Esophagus (tissue), 2 donors: ENCODE data around the gene RABGAP1. TPM values are rescaled to one million over a fixed set of nuclear protein-coding genes. Genes with fewer than 3 reads are reported as not detected.

Source experiments
- H3K27ac ChIP-seq, 2 donors: one replicate each; pipeline ENCODE4 v1.5.1; 2013; ENCODE audit warnings: low read depth in 2 of 2, mild to moderate bottlenecking in 2 of 2, inconsistent platforms in 1 of 2, low read length in 1 of 2, moderate library complexity in 1 of 2
- H3K27me3 ChIP-seq, 2 donors: one replicate each; pipeline ENCODE4 v1.6.1; 2013; ENCODE audit warnings: low read length in 2 of 2, control low read depth in 1 of 2, mild to moderate bottlenecking in 1 of 2; ENCODE audit not compliant: insufficient read depth in 2 of 2, control insufficient read depth in 1 of 2
- H3K36me3 ChIP-seq, 2 donors: one replicate each; pipeline ENCODE4 v1.6.1; 2013; ENCODE audit warnings: low read length in 1 of 2; ENCODE audit not compliant: control insufficient read depth in 2 of 2, insufficient read depth in 2 of 2
- H3K4me1 ChIP-seq, 2 donors: one replicate each; pipeline ENCODE4 v1.6.1; 2013; ENCODE audit warnings: low read length in 1 of 2; ENCODE audit not compliant: control insufficient read depth in 2 of 2, insufficient read depth in 2 of 2
- H3K4me3 ChIP-seq, 2 donors: one replicate each; pipeline ENCODE4 v1.5.1; 2013; ENCODE audit warnings: low read length in 2 of 2, mild to moderate bottlenecking in 2 of 2, low read depth in 1 of 2, moderate library complexity in 1 of 2
- H3K9me3 ChIP-seq, 2 donors: one replicate each; pipeline ENCODE4 v1.6.1; 2013; ENCODE audit warnings: mild to moderate bottlenecking in 2 of 2, low read depth in 1 of 2, low read length in 1 of 2, moderate library complexity in 1 of 2; ENCODE audit not compliant: control insufficient read depth in 2 of 2, insufficient read depth in 1 of 2
- WGBS, 2 donors: extraction: QIAGEN DNeasy Blood & Tissue Kit; methylation state at CpG; one replicate each; pipeline ENCODE4 v1.1.7; 2013; 5-methylcytosine and 5-hydroxymethylcytosine counted together
- polyA plus RNA-seq, 2 donors: library from polyadenylated mRNA; stranded (reverse); fragments of 200-250 nt; gene quantifications; one replicate each; pipeline ENCODE4 v1.2.3, GENCODE V29; 2013
- donor health status: healthy with polysubstance abuse.
- donor health status: Bipolar disorder and iron deficiency.

Gene RABGAP1
- polyA plus RNA-seq, 2 donors: 12.0 to 16.4 TPM

- Histone ChIP-seq H3K4me3 (no peak overlapping the region), H3K36me3 (no peaks in the 10 kb centered on the region), H3K27me3 (no peaks in the 10 kb centered on the region), H3K4me1 (no peaks in the 10 kb centered on the region), H3K27ac (no peak overlapping the region), H3K9me3 (no peaks in the 10 kb centered on the region)
- 88 to 93% methylated on average over 8 of the region's 8 CpGs for WGBS, 2 donors
Observed at GRCh38 chr9:122922713-122923112, 18.1 kb upstream of the RABGAP1 start.

- no peak overlapping the region for H3K4me3 ChIP-seq
- H3K27me3 ChIP-seq: no peaks in the 10 kb centered on the region
- H3K9me3 ChIP-seq: no peaks in the 10 kb centered on the region
- WGBS, 2 donors: 86 to 90% methylated on average over 3 of the region's 3 CpGs
- H3K4me1 ChIP-seq: no peaks in the 10 kb centered on the region
- H3K27ac ChIP-seq: no peak overlapping the region
- H3K36me3 ChIP-seq: no peaks in the 10 kb centered on the region
Observed at GRCh38 chr9:122923947-122924346, 16.9 kb upstream of the RABGAP1 start.

GRCh38 chr9:122929796-122930354 is 10.9 kb upstream of the RABGAP1 start:
- Histone ChIP-seq H3K27ac (no peak overlapping the region), H3K4me1 (no peaks in the 10 kb centered on the region), H3K4me3 (no peak overlapping the region), H3K27me3 (no peaks in the 10 kb centered on the region), H3K36me3 (no peaks in the 10 kb centered on the region), H3K9me3 (no peaks in the 10 kb centered on the region)
- 85 to 91% methylated on average over 1 of the region's 1 CpG for whole genome bisulfite sequencing, 2 donors

- Histone ChIP-seq H3K36me3 (no peaks in the 10 kb centered on the region), H3K27ac (peak overlapping the region; percentile 73 to 89), H3K9me3 (no peaks in the 10 kb centered on the region), H3K4me3 (peak overlapping the region; percentile 67 to 91), H3K4me1 (no peaks in the 10 kb centered on the region), H3K27me3 (no peaks in the 10 kb centered on the region)
- WGBS, 2 donors: 23 to 28% methylated on average over 10 of the region's 10 CpGs
Observed at GRCh38 chr9:122930541-122931225, 10.1 kb upstream of the RABGAP1 start.

DNA sequence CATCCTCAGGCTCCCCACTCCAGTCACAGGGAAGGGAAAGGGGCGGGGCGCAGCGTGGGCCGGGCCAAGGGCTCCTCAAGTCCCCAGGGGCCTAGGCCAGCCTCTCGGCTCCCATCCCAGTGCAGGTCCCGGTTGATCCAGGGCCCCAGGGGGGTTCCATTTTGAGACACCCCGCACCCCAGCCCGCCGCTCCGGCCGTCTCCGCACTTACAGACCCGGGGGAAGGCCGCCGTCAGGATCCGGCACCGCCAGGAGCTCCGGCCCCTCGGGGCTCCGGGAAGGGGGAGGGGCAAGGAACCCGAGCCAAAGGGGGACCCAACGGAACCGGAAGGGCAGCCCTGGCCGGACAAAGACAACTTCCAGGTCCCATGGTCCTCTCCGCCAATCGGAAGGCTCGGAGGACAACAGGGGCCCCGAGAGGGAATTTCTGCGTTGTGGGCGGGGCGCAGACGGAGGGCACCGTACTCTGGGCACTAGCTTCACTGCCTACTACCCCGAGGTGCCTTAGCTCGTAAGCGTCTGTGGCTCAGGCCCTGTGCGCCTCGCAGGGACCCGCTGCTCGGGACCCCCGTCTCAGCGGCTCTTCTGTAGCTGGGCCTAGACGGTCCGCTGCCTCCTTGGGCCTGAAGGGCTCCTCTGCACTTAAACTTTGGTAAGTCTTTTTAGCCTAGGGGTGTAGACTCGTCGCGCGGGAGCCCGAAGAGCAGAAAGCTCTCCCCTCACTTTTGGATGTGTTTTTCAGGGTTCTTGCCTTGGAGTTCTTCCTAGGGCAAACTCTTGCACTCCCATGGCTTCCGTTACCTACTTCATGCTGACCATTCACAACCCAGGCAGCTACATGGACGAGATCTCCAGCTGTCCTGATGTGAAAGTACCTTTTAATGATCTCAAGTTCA is 9.3 kb upstream of the RABGAP1 start, which contains the start of gene ZBTB26:
ZBTB26 (minus strand) TSS at position 287 of the 896 bp plus-strand sequence. CDS start 11,578 bp downstream, outside the sequence.
- Histone ChIP-seq H3K4me3 (peak within 1 kb of the TSS; percentile 67 to 91), H3K4me1 (no peaks in the 10 kb centered on the region), H3K36me3 (peaks cover 0 to 2% of the 10 kb centered on the region in 2 donors), H3K27me3 (no peaks in the 10 kb centered on the region), H3K27ac (peak within 1 kb of the TSS; percentile 73 to 89), H3K9me3 (no peaks in the 10 kb centered on the region)
- 0 to 1% methylated on average over 46 to 51 of the region's 51 CpGs for WGBS, 2 donors

- 83 to 95% methylated on average over 5 of the region's 5 CpGs for WGBS, 2 donors
Observed at GRCh38 chr9:122936464-122936863, 4.4 kb upstream of the RABGAP1 start.

GRCh38 chr9:122936883-122937282 is 3.9 kb upstream of the RABGAP1 start:
- Histone ChIP-seq H3K4me3 (no peak overlapping the region), H3K27ac (no peak overlapping the region), H3K27me3 (no peaks in the 10 kb centered on the region), H3K9me3 (no peaks in the 10 kb centered on the region), H3K36me3 (peaks cover 3 to 6% of the 10 kb centered on the region in 2 donors), H3K4me1 (no peaks in the 10 kb centered on the region)
- WGBS, 2 donors: 56 to 57% methylated on average over 1 of the region's 1 CpG

More at GRCh38 chr9:122936464-122936863, 4.4 kb upstream of the RABGAP1 start:
- H3K36me3 ChIP-seq: peaks cover 3 to 6% of the 10 kb centered on the region in 2 donors
- H3K27me3 ChIP-seq: no peaks in the 10 kb centered on the region
- no peaks in the 10 kb centered on the region for H3K9me3 ChIP-seq
- H3K27ac ChIP-seq: no peak overlapping the region
- no peak overlapping the region for H3K4me3 ChIP-seq
- no peaks in the 10 kb centered on the region for H3K4me1 ChIP-seq

GRCh38 chr9:122939601-122940000 is 1.2 kb upstream of the RABGAP1 start:
- Histone ChIP-seq H3K4me3 (no peak overlapping the region), H3K27ac (no peak overlapping the region), H3K36me3 (peaks cover 3 to 6% of the 10 kb centered on the region in 2 donors), H3K27me3 (no peaks in the 10 kb centered on the region), H3K4me1 (no peaks in the 10 kb centered on the region), H3K9me3 (no peaks in the 10 kb centered on the region)
- WGBS, 2 donors: 84 to 88% methylated on average over 4 of the region's 4 CpGs

DNA sequence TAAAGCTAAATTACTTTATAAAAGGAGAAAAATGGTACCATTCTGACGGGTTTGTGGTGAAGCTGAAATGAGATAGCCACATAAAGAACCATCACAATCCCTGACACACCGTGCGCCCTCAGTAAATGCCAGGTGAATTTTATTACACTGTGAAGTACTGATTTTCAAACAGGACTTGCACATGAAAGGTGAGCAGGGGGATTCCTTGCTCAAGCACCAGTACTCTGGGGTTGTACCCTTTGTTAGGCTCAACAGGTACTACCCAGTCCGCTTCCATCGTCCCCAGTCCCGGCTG is 419 bp upstream of the RABGAP1 start:
- 29 to 34% methylated on average over 6 of the region's 6 CpGs for WGBS, 2 donors
- Histone ChIP-seq H3K4me3 (peak overlapping the region; percentile 36 to 37), H3K27ac (peak overlapping the region; percentile 81 to 89), H3K27me3 (no peaks in the 10 kb centered on the region), H3K36me3 (peaks cover 3 to 6% of the 10 kb centered on the region in 2 donors), H3K9me3 (no peaks in the 10 kb centered on the region), H3K4me1 (no peaks in the 10 kb centered on the region)
